AG04449 (cell line): ENCODE measurements around the gene SEMA4A.

ENCODE experiments used
- CTCF ChIA-PET: fragments of 350-600 bp; formaldehyde crosslinking; extraction: SDS; loops from one replicate; lab custom pipeline; 2021; ENCODE audit warnings: antibody characterized with exemption; lab: Yijun Ruan, JAX
- POLR2A ChIA-PET: fragments of 400-600, 350-600 bp; formaldehyde crosslinking; extraction: SDS; loops from one replicate; lab custom pipeline; 2020; ENCODE audit warnings: antibody characterized with exemption, inconsistent platforms; lab: Yijun Ruan, JAX
- DNase-seq: peaks from one replicate; pipeline ENCODE4 v3.0.0-alpha.2; 2010; ENCODE audit warnings: low read depth, low spot score
- H3K4me3 ChIP-seq: 2 replicates; pipeline ENCODE4 v1.5.1; 2011; ENCODE audit warnings: low read depth, mild to moderate bottlenecking, control low read depth, low read length
- CTCF ChIP-seq: IDR thresholded peaks from one replicate; pipeline ENCODE4 v1.5.1; 2011; ENCODE audit warnings: mild to moderate bottlenecking, moderate library complexity, low read length, control low read depth, inconsistent platforms; ENCODE audit not compliant: insufficient read depth; ENCODE audit errors: missing control alignments

The SEMA4A gene

GRCh38 chr1:156162430-156163037 is 9.1 kb downstream of the SEMA4A start:
- CTCF ChIA-PET = interaction anchor here (0.9 to 1.6 kb wide), 3 partner anchors 9 to 67 kb away, joined by 3 to 5 read pairs (median 4); partner anchors contain the start of gene SEMA4A
- POLR2A ChIA-PET = interaction anchor here (1.0 kb wide), 1 partner anchor 17 kb away, joined by 3 read pairs; no protein-coding TSS in a partner anchor
- TF ChIP-seq CTCF = no peak
- no peak for DNase-seq
- H3K4me3 ChIP-seq = no peak overlapping the region

- CTCF ChIA-PET = interaction anchor here (0.9 to 2.0 kb wide), 8 partner anchors 9 to 282 kb away, joined by 3 to 12 read pairs (median 4); partner anchors contain the start of gene SEMA4A
- TF ChIP-seq CTCF = no peak
- DNase-seq = no peak
- POLR2A ChIA-PET = interaction anchor here (0.7 kb wide), 1 partner anchor 8 kb away, joined by 4 read pairs; no protein-coding TSS in a partner anchor
- no peak overlapping the region for H3K4me3 ChIP-seq
Measured at GRCh38 chr1:156163712-156164111, 10.3 kb downstream of the SEMA4A start.

GRCh38 chr1:156164125-156164831 is 10.9 kb downstream of the SEMA4A start:
- CTCF ChIA-PET = interaction anchor here (0.9 to 2.0 kb wide), 10 partner anchors 10 to 282 kb away, joined by 3 to 12 read pairs (median 4); partner anchors contain the start of gene SEMA4A
- DNase-seq = no peak
- TF ChIP-seq CTCF = no peak
- POLR2A ChIA-PET = interaction anchor here (0.7 kb wide), 1 partner anchor 8 kb away, joined by 4 read pairs; no protein-coding TSS in a partner anchor
- H3K4me3 ChIP-seq = no peak overlapping the region

GRCh38 chr1:156165083-156165482 is 11.7 kb downstream of the SEMA4A start:
- no peak overlapping the region for H3K4me3 ChIP-seq
- ChIA-PET POLR2A (no interaction called here), CTCF (interaction anchor here (0.9 to 2.0 kb wide), 5 partner anchors 11 to 195 kb away, joined by 3 to 12 read pairs (median 4); partner anchors contain the start of gene SEMA4A)
- no peak for DNase-seq
- no peak for TF ChIP-seq CTCF

- CTCF ChIA-PET = no interaction called here
- POLR2A ChIA-PET = no interaction called here
- no peak for DNase-seq
Measured at GRCh38 chr1:156167536-156167935, 14.2 kb downstream of the SEMA4A start.

More at GRCh38 chr1:156167536-156167935, 14.2 kb downstream of the SEMA4A start:
- no peak overlapping the region for H3K4me3 ChIP-seq
- TF ChIP-seq CTCF = no peak
